Measurements from ENCODE around the gene TMC2.
"Not testable (repeated sequence)": the region's sequence is repeated elsewhere in the genome, so short reads cannot be mapped to it uniquely, and the experiment has no call there.

GRCh38 chr20:2526218-2526583, 10.2 kb upstream of the TMC2 start:
- not testable (repeated sequence) for TF ChIP-seq CTCF, POLR2A (IDR thresholded peaks at IDR 0.05)
